ENCODE measurements around the gene PGLYRP2.

GRCh38 chr19:15466851-15467733 is 12.2 kb downstream of the PGLYRP2 start:
- TF ChIP-seq POLR2AphosphoS5 (IDR thresholded peaks at IDR 0.05) (peak in 1 of 4 donors; percentile 12), CTCF (IDR thresholded peaks at IDR 0.05) (no peak), POLR2A (IDR thresholded peaks at IDR 0.05) (no peak), EP300 (IDR thresholded peaks at IDR 0.05) (no peak)

All from sigmoid colon (tissue), 4 donors.